ENCODE results near the gene SLC28A1. TPM values are rescaled to one million over a fixed set of nuclear protein-coding genes. Genes with fewer than 3 reads are reported as not detected.

The SLC28A1 gene
- total and polyA plus RNA-seq, 7 experiments from 2014 or later: not detected

DNA sequence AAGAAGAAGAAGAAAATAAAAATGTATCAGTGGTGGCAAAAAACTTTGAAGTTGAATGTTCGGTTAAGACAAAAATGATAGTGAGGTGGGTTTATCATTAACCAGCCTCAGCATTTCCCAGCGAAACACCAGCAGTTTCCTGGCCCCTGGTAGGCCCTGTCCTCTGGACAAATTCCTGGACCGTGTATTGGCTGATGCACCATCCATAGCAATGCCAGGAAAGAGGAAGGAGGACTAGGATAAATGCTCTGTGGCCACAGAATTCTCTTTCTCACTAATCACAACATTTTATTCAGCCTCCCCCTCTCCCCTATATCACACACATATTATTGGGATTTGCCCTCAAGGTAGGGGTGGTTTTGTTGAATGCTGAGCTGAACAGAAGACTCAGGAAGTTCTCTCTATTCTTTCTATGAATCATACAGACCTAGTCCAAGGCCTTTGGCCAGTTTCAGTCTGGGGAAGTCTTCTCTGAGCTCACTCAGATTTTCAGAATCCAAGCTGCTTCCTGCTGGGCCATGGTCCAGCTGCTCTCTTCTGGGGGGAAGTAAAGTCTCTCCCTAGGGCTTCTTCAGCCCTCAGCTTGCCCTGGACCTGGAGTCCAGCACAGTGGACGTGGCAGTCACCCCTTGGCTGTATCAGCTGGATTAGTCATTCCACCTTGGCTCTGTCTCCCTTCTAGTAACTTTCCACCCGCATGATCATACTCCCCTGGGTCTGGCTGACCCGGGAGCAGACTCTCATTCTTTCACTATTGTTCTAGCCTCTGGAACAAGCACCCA lies 27.6 kb downstream of the SLC28A1 start:
- no peaks in the 10 kb centered on the region for H3K27me3 ChIP-seq (ENCODE audit: control insufficient read depth in 2 of 2, insufficient read depth in 2 of 2, low read length in 2 of 2)
- Mint-ChIP-seq H3K9me3 (peaks cover 0 to 2% (median 0%) of the 10 kb centered on the region in 11 donors), H3K27ac (no peak overlapping the region), H3K4me3 (no peak overlapping the region), H3K27me3 (peaks cover 0 to 13% (median 6%) of the 10 kb centered on the region in 5 donors), H3K36me3 (peaks cover 0 to 2% (median 0%) of the 10 kb centered on the region in 5 donors), H3K4me1 (peaks cover 0 to 28% (median 0%) of the 10 kb centered on the region in 7 donors)
- H3K4me1 ChIP-seq (ENCODE audit: control insufficient read depth in 2 of 2, insufficient read depth in 2 of 2, low read length in 2 of 2): no peaks in the 10 kb centered on the region
- ATAC-seq (no peak), DNase-seq (no peak)
- no peaks in the 10 kb centered on the region for H3K36me3 ChIP-seq (ENCODE audit: control insufficient read depth in 2 of 3, insufficient read depth in 3 of 3, low read length in 3 of 3)
- ChIA-PET CTCF (interaction anchor here (0.7 to 1.1 kb wide), 3 partner anchors 12 to 99 kb away, joined by 3 to 4 read pairs (median 3); no protein-coding TSS in a partner anchor), POLR2A (no interaction called here)
- H3K4me3 ChIP-seq (ENCODE audit: low read length): no peak overlapping the region
- intact Hi-C loops (cut with micrococcal nuclease): no loop called here
- H3K27ac ChIP-seq (ENCODE audit: low read depth, low read length): no peak overlapping the region
- no peaks in the 10 kb centered on the region for H3K9me3 ChIP-seq (ENCODE audit: control insufficient read depth in 2 of 3, low read length in 3 of 3)

DNA sequence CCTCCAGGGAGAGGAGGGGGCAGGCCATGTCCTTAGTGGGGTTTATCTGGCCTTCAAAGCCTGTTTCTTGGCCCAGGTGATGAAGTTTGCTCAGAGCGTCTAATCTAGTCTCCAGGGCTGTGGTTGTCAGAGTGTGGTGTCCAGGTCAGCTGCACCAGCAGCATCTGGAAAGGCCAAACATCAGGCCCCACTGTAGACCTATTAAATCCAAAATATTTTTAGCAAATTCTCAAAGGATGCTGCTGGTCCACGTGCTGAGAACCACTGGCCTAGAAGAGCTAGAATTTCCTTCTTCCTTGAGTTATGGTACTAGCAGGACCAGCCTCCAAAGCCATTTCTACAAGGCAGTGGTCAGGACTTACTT lies 28.9 kb downstream of the SLC28A1 start:
- no peak for DNase-seq
- Mint-ChIP-seq H3K9me3 (peaks cover 0 to 2% (median 0%) of the 10 kb centered on the region in 11 donors), H3K27me3 (peaks cover 0 to 13% (median 6%) of the 10 kb centered on the region in 5 donors), H3K27ac (no peak overlapping the region), H3K4me3 (no peak overlapping the region), H3K4me1 (peaks cover 0 to 28% (median 0%) of the 10 kb centered on the region in 7 donors), H3K36me3 (peaks cover 0 to 2% (median 0%) of the 10 kb centered on the region in 5 donors)
- no peaks in the 10 kb centered on the region for H3K4me1 ChIP-seq (ENCODE audit: control insufficient read depth in 2 of 2, insufficient read depth in 2 of 2, low read length in 2 of 2)
- H3K9me3 ChIP-seq (ENCODE audit: control insufficient read depth in 2 of 3, low read length in 3 of 3): no peaks in the 10 kb centered on the region
- no peaks in the 10 kb centered on the region for H3K36me3 ChIP-seq (ENCODE audit: control insufficient read depth in 2 of 3, insufficient read depth in 3 of 3, low read length in 3 of 3)
- no peaks in the 10 kb centered on the region for H3K27me3 ChIP-seq (ENCODE audit: control insufficient read depth in 2 of 2, insufficient read depth in 2 of 2, low read length in 2 of 2)
- POLR2A ChIA-PET: no interaction called here
- intact Hi-C loops (cut with micrococcal nuclease): no loop called here
- CTCF ChIA-PET: interaction anchor here (1.1 kb wide), 1 partner anchor 10 kb away, joined by 4 read pairs; no protein-coding TSS in a partner anchor
- no peak overlapping the region for H3K4me3 ChIP-seq (ENCODE audit: low read length)
- H3K27ac ChIP-seq (ENCODE audit: low read depth, low read length): no peak overlapping the region
- ATAC-seq: no peak

DNA sequence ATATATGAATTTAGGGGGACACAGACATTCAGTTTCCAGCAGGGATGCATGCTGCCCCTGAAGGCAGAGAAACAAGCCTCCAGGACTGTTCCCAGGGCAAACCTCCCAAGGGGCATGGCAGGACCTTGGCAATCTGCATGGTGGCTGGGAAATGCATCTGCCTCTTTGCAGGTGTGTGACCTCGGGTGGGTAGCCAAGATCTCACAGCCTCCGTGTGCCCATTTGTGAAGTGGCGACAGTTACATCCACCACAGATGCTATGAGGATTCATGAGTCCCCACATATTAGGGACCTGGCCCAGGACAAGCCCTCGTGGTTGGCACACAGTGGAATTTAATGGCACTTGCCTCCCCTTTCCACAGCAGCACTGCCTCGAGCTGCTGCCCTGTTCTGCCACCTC lies 29.9 kb downstream of the SLC28A1 start:
- peaks cover 0 to 13% (median 6%) of the 10 kb centered on the region in 5 donors for H3K27me3 Mint-ChIP-seq
- H3K9me3 ChIP-seq (ENCODE audit: control insufficient read depth in 2 of 3, low read length in 3 of 3): no peaks in the 10 kb centered on the region
- no peaks in the 10 kb centered on the region for H3K36me3 ChIP-seq (ENCODE audit: control insufficient read depth in 2 of 3, insufficient read depth in 3 of 3, low read length in 3 of 3)
- H3K4me3 ChIP-seq (ENCODE audit: low read length): no peak overlapping the region
- peak overlapping the region in 1 of 10 donors; percentile 91 for H3K4me3 Mint-ChIP-seq
- ChIA-PET CTCF (no interaction called here), POLR2A (no interaction called here)
- H3K36me3 Mint-ChIP-seq: peaks cover 0 to 2% (median 0%) of the 10 kb centered on the region in 5 donors
- H3K27ac Mint-ChIP-seq: no peak overlapping the region
- H3K9me3 Mint-ChIP-seq: peaks cover 0 to 2% (median 0%) of the 10 kb centered on the region in 11 donors
- H3K4me1 Mint-ChIP-seq: peaks cover 0 to 28% (median 0%) of the 10 kb centered on the region in 7 donors
- H3K27ac ChIP-seq (ENCODE audit: low read depth, low read length): no peak overlapping the region
- no peaks in the 10 kb centered on the region for H3K27me3 ChIP-seq (ENCODE audit: control insufficient read depth in 2 of 2, insufficient read depth in 2 of 2, low read length in 2 of 2)
- no peaks in the 10 kb centered on the region for H3K4me1 ChIP-seq (ENCODE audit: control insufficient read depth in 2 of 2, insufficient read depth in 2 of 2, low read length in 2 of 2)
- intact Hi-C loops (cut with micrococcal nuclease): loop anchor here in 1 of 2 donors (2.0 kb wide), 1 partner anchor 14 kb away; no protein-coding TSS in a partner anchor
- DNase-seq (no peak), ATAC-seq (no peak)

DNA sequence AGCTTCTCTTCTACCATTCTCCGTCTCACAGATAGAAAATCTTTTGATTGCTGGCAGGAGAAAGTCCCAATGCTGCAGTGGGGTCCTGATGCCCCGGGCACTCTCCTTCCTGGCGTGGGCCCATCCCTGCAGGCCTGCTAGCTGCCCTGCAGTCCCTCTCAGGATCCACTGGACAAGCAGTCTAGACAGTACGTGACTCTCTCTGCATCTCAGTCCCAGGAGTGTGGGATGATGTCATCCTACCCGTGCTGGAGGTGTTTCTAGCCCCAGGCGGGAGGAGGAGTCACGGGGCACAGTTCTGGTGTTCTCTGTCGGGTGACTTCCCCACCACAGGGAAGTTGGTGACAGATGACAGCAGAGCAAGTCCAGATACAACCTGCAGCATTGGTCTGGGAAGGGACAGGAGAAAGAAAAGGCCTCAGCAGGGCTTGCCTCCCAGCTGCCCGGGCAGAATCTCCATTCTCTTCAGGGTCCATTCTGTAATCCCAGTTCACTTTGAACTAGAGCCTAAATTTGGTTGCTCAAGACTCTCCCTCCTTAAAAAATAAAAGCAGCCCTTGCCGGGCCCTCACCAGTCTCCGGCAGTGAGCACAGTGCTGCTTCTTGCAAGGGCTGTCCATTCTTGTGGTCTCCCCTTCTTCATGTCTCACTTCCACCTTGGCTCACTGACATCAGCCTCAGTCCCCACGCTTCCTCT lies 30.6 kb downstream of the SLC28A1 start:
- H3K9me3 Mint-ChIP-seq: peaks cover 0 to 2% (median 0%) of the 10 kb centered on the region in 11 donors
- CTCF ChIA-PET: no interaction called here
- H3K4me1 Mint-ChIP-seq: peaks cover 0 to 28% (median 0%) of the 10 kb centered on the region in 7 donors
- ATAC-seq (peak; percentile 67), DNase-seq (peak in 1 of 9 donors; percentile 67)
- Histone ChIP-seq H3K27me3 (ENCODE audit: control insufficient read depth in 2 of 2, insufficient read depth in 2 of 2, low read length in 2 of 2) (no peaks in the 10 kb centered on the region), H3K9me3 (ENCODE audit: control insufficient read depth in 2 of 3, low read length in 3 of 3) (no peaks in the 10 kb centered on the region), H3K36me3 (ENCODE audit: control insufficient read depth in 2 of 3, insufficient read depth in 3 of 3, low read length in 3 of 3) (no peaks in the 10 kb centered on the region), H3K4me1 (ENCODE audit: control insufficient read depth in 2 of 2, insufficient read depth in 2 of 2, low read length in 2 of 2) (no peaks in the 10 kb centered on the region), H3K4me3 (ENCODE audit: low read length) (no peak overlapping the region), H3K27ac (ENCODE audit: low read depth, low read length) (no peak overlapping the region)
- H3K27me3 Mint-ChIP-seq: peaks cover 2 to 13% (median 6%) of the 10 kb centered on the region in 5 donors
- H3K36me3 Mint-ChIP-seq: peaks cover 0 to 2% (median 0%) of the 10 kb centered on the region in 5 donors
- peak overlapping the region in 2 of 9 donors; percentile 60 to 94 for H3K27ac Mint-ChIP-seq
- intact Hi-C loops (cut with micrococcal nuclease): loop anchor here in 1 of 2 donors (2.0 kb wide), 1 partner anchor 14 kb away; no protein-coding TSS in a partner anchor
- POLR2A ChIA-PET: no interaction called here
- peak overlapping the region in 1 of 10 donors; percentile 91 for H3K4me3 Mint-ChIP-seq

DNA sequence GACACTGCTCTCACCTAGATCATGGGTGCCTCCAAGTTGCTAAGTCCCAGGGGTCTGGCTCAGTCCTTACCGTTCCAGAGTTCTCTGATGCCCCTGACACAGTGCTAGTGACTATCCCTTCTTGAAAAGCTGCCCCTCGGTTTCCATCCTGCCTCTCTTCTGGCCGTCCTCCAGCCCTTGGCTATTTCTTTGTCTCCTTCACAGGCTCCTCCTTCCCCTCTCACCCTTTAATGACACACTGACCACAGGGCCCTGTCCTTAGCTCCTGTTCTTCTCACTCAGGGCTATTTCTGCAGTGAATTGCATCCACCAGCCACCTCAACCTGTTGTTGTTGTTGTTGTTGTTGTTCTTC lies 31.1 kb downstream of the SLC28A1 start:
- Histone ChIP-seq H3K9me3 (ENCODE audit: control insufficient read depth in 2 of 3, low read length in 3 of 3) (no peaks in the 10 kb centered on the region), H3K4me3 (ENCODE audit: low read length) (no peak overlapping the region), H3K27ac (ENCODE audit: low read depth, low read length) (no peak overlapping the region), H3K4me1 (ENCODE audit: control insufficient read depth in 2 of 2, insufficient read depth in 2 of 2, low read length in 2 of 2) (no peaks in the 10 kb centered on the region), H3K36me3 (ENCODE audit: control insufficient read depth in 2 of 3, insufficient read depth in 3 of 3, low read length in 3 of 3) (no peaks in the 10 kb centered on the region), H3K27me3 (ENCODE audit: control insufficient read depth in 2 of 2, insufficient read depth in 2 of 2, low read length in 2 of 2) (no peaks in the 10 kb centered on the region)
- H3K36me3 Mint-ChIP-seq: peaks cover 0 to 2% (median 0%) of the 10 kb centered on the region in 5 donors
- peak overlapping the region in 1 of 10 donors; percentile 47 for H3K4me3 Mint-ChIP-seq
- peak overlapping the region in 1 of 9 donors; percentile 74 for H3K27ac Mint-ChIP-seq
- no peak for ATAC-seq
- peaks cover 0 to 27% (median 0%) of the 10 kb centered on the region in 7 donors for H3K4me1 Mint-ChIP-seq
- H3K9me3 Mint-ChIP-seq: peaks cover 0 to 2% (median 0%) of the 10 kb centered on the region in 11 donors
- ChIA-PET POLR2A (no interaction called here), CTCF (no interaction called here)
- intact Hi-C loops (cut with micrococcal nuclease): loop anchor here in 1 of 2 donors (2.0 kb wide), 1 partner anchor 13 kb away; no protein-coding TSS in a partner anchor
- DNase-seq: no peak
- H3K27me3 Mint-ChIP-seq: peaks cover 3 to 13% (median 6%) of the 10 kb centered on the region in 5 donors

DNA sequence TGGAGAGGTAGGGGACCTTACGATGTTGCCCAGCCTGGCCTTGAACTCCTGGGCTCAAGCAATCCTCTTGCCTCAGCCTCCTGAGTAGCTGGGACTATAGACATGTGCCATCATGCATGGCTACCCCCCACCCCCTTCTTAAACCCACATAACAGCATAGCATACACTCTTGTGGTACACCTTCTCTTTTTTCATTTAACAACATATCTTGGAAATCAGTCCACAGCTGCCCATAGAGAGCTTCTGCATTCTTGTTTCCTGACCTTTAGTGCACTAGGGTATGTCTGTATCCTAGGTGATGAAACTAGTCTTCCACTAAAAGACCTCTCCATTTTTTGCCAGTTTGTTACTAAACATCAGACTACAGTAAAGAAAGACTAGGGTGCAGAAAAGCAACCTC lies 33.0 kb downstream of the SLC28A1 start:
- ATAC-seq (no peak), DNase-seq (no peak)
- Histone ChIP-seq H3K27ac (ENCODE audit: low read depth, low read length) (no peak overlapping the region), H3K4me1 (ENCODE audit: control insufficient read depth in 2 of 2, insufficient read depth in 2 of 2, low read length in 2 of 2) (no peaks in the 10 kb centered on the region), H3K27me3 (ENCODE audit: control insufficient read depth in 2 of 2, insufficient read depth in 2 of 2, low read length in 2 of 2) (no peaks in the 10 kb centered on the region), H3K4me3 (ENCODE audit: low read length) (no peak overlapping the region), H3K9me3 (ENCODE audit: control insufficient read depth in 2 of 3, low read length in 3 of 3) (no peaks in the 10 kb centered on the region), H3K36me3 (ENCODE audit: control insufficient read depth in 2 of 3, insufficient read depth in 3 of 3, low read length in 3 of 3) (no peaks in the 10 kb centered on the region)
- Mint-ChIP-seq H3K36me3 (peaks cover 0 to 2% (median 0%) of the 10 kb centered on the region in 5 donors), H3K4me1 (peaks cover 0 to 19% (median 0%) of the 10 kb centered on the region in 7 donors), H3K27me3 (peaks cover 5 to 10% (median 9%) of the 10 kb centered on the region in 5 donors), H3K27ac (peak overlapping the region in 1 of 9 donors; percentile 4), H3K4me3 (no peak overlapping the region), H3K9me3 (peaks cover 0 to 2% (median 0%) of the 10 kb centered on the region in 11 donors)
- ChIA-PET POLR2A (no interaction called here), CTCF (no interaction called here)
- intact Hi-C loops (cut with micrococcal nuclease): no loop called here

Measured in naive thymus-derived CD4-positive, alpha-beta T cell (primary cell).